AML-193 (cell line): ENCODE measurements around the gene KRT222.

Source experiments
- DNase-seq, 2 experiments: peaks; one replicate each; lab custom pipeline; 2025; lab: John Stamatoyannopoulos, UW

The KRT222 gene

DNA sequence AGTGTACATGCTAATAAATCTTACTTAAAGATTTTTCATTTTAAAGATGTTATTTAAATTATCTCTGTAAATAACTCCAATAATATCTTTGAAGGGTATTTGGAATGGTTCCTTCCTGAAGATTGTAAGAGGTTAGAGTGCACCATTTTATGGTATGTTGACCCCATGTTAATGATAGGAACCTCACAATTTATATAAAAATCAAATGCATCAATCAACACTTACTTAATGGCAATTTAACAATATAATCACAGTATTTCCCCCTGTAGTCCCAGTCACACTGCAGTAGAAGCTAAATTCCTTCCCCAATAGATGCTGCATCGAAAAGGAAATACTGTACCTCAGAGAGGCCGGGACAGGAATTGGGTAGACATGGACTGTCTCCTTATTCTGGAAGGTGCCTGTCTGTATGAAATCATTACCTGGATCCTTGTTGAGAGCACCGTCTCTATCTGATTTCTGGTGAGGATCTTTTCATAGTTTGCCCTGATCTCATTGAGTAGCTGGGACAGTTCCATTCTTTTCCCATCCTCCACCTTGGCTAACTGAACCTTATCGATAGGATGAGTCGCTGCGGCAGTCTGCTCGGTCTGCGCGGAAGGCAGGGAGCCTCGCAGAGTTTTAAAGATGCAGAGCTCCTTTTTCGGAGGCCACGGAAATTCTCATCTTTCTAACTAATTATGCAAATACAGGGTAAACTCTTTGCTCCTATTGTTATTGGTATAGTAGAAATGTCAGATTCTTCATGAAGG is at the start of gene KRT222:
Gene KRT222, minus strand, starts transcription at position 596 of the 752 bp plus-strand sequence. Its CDS starts 78 bp downstream, at position 518.
- DNase-seq, result no peak

DNA sequence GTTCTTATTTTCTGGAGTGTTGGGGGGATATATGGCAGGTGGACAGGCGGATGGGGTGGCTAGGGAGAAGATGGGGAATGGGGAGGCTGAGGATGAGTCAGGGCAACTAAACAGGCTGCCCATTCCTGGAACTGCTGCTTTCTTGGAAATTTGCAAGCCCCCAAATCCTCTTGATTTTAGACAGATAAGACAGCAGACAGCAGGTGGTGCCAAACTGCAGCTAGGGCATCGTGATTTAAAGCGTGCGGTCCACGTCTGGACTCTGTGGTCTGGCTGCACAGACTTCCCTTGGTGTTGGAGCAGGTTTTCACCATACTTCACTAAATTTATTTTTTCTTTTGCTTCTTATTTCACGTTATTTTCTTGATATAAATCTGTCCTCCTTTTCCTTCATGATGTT is 49.5 kb upstream of the KRT222 start:
- DNase-seq, result no peak

- no peak for DNase-seq
Observed at GRCh38 chr17:40707745-40708144, 42.8 kb upstream of the KRT222 start.

DNA sequence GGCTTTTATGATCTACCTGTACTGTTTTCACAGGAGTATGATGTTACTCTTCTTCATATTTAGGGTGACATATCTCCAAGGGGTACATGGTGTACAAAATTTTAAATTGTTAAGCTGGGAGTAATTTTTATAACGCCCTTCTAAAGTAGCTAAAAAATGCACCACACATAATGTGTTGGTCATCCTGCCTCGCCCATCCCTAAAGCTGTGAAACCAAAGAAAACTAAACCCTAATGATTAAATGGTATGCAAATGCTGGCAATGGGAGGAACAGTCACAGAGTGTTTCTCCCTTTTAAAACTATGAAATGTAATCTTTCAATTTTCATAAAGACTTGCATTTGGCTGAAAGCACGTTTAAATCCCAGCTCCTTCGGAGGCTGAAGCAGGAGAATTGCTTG is 40.6 kb upstream of the KRT222 start:
- DNase-seq, result no peak

DNA sequence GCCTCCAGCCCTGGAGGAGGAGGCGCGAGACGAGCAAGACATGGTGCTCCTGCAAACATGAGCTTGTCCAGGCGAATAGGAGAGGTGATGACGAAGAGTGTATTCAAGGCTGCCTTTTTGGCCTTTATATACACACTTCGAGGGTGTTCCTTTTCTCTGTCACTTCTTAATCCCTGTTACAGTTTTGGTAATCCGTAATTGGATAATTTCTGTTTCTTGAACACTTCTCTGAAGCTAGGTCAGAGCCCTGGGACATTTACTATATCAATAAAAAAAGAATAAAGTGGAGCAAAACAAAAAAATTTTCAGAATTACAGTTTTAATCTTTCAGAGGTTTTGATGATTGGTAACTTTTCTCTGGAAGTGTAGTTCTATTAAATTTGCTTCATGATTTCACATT is 38.7 kb upstream of the KRT222 start, which contains the start of gene KRT24:
Gene KRT24, minus strand, starts transcription at position 101 of the 400 bp plus-strand sequence. Its CDS starts 59 bp downstream, at position 42.
- no peak for DNase-seq

DNA sequence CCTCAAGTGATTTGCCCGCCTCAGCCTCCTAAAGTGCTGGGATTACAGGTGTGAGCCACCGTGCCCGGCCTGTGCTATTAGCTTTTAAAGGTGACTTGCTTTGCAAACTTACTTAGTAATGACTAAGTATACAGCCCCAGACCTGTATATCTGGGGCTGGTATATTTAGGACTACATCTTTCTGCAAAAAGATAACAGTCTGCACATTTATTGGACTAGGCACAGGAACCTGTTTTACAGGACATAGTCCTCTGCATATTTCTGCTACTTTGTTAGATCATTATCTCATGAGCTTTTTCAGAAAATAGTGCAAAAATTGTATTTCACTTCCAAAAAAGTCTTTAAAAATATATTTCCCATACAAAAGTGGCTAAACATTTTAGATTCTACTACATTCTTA is 37.3 kb upstream of the KRT222 start:
- DNase-seq, result no peak

DNA sequence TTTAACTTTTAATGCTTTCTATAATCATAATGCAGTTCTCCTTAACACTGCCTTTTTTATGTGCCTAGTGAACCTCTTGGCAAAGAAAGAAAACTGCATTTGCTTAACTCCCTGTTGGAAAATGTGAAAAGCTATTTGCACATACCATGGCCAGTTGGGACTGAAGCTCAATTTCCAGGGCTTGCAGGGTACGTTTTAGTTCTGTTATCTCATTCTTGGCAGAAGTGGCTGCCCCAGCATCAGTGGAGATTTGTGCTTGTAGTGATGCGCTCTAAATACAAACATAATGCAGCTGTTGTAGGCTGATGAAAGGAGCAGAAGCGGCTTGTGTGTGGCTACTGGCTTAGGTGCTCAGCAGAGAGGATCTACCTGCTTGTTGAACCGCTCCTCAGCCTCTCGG is 34.9 kb upstream of the KRT222 start:
- no peak for DNase-seq

DNA sequence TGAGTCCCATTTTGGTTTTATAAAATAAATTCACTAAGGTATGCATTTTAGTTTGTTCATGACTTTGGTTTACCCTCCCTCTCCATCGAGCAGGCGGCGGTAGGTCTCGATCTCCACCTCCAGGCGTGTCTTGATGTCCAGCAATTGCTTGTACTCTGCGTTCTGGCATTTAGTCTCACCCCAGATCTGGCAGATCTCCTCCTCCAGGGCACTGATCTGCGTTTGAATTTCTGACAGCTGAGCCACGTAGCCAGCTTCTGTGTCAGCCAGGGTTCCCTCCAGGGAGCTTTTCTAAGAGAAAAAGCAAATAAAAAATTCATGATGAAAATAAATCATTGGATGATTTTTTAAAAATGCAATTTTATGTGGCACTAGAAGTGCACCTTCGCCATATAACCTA is 34.4 kb upstream of the KRT222 start:
- no peak for DNase-seq

- DNase-seq, result no peak
Observed at GRCh38 chr17:40697297-40697696, 32.3 kb upstream of the KRT222 start.

- no peak for DNase-seq
Observed at GRCh38 chr17:40696651-40697072, 31.7 kb upstream of the KRT222 start.

GRCh38 chr17:40695874-40696472 is 31.0 kb upstream of the KRT222 start:
- no peak for DNase-seq

DNA sequence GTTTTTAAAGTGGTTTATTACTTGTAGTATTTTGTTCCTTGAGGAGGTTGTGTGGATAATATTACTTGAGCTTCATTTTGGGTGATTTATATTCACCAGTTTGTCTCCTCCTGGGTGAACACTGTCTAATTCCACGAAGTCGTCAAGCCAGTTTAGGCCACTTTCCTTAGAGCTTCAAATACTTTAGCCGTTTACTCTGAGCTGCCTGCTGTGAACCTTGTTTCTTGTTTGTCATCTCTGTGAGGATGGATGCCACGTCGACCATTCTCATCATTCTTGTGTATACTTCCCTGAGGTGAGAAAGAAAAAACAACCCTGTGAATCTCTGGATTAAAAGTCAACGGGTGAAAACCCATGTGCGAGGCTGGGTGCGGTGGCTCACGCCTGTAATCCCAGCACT is 29.6 kb upstream of the KRT222 start:
- no peak for DNase-seq

GRCh38 chr17:40687106-40687505 is 22.1 kb upstream of the KRT222 start:
- no peak for DNase-seq

DNA sequence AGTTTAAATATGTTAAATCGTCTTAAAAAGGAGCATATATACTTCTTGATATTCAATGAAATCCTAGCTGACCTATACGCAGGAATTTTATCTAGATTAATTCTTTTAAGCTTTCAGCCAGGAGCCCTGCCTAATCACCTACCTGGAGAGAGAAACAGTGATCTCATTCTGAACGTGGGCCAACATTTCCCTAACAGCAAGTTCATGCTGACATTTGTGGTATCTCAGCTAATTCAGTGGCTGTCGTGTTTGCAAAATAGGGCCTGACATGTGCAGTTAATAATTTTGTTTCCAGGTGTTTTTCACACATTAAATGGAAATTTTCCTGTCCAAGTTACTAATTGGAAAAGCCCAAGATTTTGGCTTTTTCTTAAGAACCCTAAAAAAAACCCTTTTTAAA is 21.2 kb upstream of the KRT222 start:
- no peak for DNase-seq

DNA sequence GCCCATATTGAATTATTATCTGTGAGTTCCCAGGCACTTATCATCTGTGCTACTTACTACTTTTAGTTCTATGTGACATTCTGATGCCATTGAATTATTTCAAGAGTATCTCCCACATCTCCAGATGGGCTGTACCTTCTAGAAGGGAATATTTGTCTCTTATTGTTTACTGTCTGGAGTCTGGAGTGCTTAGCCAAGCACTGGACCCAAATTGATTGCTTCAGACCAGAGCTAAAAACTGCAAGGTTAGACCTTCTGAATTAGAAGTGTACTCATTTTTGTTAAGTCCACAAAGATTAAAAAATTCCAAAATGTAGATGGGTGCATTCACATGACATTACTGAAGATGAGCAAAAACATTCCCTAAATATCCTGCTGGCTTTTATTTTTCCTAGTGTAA is 16.0 kb upstream of the KRT222 start:
- DNase-seq, result no peak

DNA sequence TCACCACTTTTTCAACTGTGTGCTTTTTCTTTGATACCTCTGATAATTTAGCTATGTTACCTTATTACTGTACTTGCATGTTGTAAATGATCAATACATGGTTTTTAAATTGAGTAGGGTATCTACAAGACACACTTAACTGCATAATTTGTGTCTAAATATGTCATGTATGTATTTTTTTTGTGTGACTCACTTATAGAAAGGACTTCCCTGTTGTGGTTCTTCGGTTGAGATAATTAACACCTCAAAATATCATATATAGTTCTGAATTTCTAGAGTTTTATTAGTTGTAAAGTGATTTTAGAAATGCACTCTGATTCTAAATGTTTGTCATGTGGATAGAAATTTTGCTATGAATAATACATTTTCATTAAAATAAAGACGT is 14.5 kb upstream of the KRT222 start:
- no peak for DNase-seq

GRCh38 chr17:40678902-40679522 is 14.0 kb upstream of the KRT222 start:
- no peak for DNase-seq

DNA sequence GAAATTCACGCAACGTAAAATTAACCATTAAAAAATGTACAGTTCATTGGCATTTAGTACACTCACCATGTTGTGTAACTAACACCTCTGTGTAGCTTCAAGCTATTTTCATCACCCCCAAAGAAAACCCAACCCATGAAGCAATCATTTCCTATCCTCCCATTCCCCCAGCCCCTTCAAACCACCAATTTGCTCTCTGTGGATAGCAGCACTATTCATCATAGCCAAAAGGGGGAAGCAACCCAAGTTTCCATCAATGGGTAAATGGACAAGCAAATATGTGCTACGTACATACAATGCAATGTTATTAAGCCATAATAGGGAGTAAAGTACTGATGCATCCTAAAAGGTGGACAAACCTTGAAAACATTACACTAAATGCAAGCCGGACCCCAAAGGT is 10.9 kb upstream of the KRT222 start:
- peak; percentile 77 to 80 for DNase-seq

- DNase-seq, result no peak
Observed at GRCh38 chr17:40672654-40673053, 7.7 kb upstream of the KRT222 start.

GRCh38 chr17:40671282-40671681 is 6.3 kb upstream of the KRT222 start:
- DNase-seq, result no peak

- no peak for DNase-seq
Observed at GRCh38 chr17:40666331-40666730, 1.4 kb upstream of the KRT222 start.

DNA sequence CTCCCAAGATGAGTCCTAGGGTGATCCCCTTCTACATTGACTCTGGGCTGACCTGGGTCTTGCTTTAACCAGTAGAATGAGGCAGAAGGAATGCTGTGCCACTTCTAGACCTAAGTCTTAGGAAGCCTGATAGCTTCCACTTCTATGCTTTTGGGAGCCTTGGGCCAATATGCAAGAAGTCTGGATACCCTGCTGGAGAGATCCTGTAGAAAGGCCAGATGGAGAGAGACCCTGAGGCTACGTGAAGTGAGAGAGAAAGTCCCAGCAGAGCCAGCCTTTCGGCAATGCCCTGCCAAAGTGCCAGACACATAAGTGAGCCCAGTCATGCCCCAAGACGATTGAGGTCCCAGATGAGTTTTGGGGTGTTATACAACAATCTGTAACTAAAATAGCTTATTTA is 1.7 kb downstream of the KRT222 start:
- no peak for DNase-seq

GRCh38 chr17:40659911-40660310 is 5.1 kb downstream of the KRT222 start:
- no peak for DNase-seq
